ENCODE results near the gene ARMC3.

DNA sequence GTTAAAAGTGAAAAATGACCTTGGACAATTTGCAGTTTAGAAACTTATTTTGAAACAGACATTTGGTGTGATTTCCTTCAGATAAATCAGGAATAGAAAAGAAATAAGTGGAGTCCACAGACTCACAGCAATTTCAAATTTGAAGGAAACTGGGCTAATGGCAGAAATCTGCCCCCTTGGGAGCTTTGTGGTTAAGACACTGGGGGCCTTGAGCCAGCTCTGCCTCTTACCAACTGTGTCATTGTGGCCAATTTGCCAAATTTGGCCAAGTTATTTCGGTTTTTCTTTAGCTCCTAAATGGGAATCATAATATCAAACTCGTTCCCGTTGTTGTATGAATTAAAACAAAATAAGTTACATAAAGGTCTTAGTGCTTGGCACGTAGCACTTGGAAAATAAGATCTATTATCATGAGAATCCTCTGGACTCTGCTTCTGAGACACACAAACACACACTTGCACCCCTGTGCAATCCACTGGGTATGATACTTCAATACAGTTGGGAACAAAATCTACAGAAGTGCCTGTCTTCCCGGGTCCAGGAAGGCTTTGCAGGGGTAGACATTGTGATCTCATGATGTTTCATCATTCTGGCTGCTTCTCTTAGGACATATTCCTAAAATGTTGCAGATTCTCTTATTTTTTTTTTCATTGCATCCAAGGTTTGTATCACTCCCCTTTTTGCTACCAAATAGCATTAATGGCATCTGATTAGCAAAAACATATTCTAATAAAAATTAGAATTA lies 4.9 kb downstream of the ARMC3 start:
- TF ChIP-seq, protein P1, sequence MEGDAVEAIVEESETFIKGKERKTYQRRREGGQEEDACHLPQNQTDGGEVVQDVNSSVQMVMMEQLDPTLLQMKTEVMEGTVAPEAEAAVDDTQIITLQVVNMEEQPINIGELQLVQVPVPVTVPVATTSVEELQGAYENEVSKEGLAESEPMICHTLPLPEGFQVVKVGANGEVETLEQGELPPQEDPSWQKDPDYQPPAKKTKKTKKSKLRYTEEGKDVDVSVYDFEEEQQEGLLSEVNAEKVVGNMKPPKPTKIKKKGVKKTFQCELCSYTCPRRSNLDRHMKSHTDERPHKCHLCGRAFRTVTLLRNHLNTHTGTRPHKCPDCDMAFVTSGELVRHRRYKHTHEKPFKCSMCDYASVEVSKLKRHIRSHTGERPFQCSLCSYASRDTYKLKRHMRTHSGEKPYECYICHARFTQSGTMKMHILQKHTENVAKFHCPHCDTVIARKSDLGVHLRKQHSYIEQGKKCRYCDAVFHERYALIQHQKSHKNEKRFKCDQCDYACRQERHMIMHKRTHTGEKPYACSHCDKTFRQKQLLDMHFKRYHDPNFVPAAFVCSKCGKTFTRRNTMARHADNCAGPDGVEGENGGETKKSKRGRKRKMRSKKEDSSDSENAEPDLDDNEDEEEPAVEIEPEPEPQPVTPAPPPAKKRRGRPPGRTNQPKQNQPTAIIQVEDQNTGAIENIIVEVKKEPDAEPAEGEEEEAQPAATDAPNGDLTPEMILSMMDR (IDR thresholded peaks at IDR 0.05), result no peak
- no peak for TF ChIP-seq POLR2A (IDR thresholded peaks at IDR 0.05)
